ENCODE results near the gene ANKRD53. TPM values are rescaled to one million over a fixed set of nuclear protein-coding genes. Genes with fewer than 3 reads are reported as not detected.

ANKRD53 gene
- total and polyA plus RNA-seq, 2 donors (not counting 1 experiment from before 2014, with no cell fraction given): 0.84 TPM

GRCh38 chr2:70994699-70995425 lies 16.4 kb downstream of the ANKRD53 start, which contains the start of gene TEX261:
TEX261 (minus strand) TSS chr2:70994873; CDS start chr2:70994757, 116 bp downstream.
- peak within 1 kb of the TSS; percentile 87 for H2AFZ ChIP-seq (ENCODE audit: insufficient read depth, low read depth, low read length, poor library complexity, severe bottlenecking)
- H3K9me3 ChIP-seq (ENCODE audit: control extremely low read depth in 1 of 3, control insufficient read depth in 2 of 3, insufficient read depth in 1 of 3, low read length in 2 of 3): no peaks in the 10 kb centered on the region
- peaks cover 30% of the 10 kb centered on the region for H3K79me2 ChIP-seq (ENCODE audit: control insufficient read depth, insufficient read depth, low read length)
- ChIA-PET POLR2A (no interaction called here), CTCF (interaction anchor here (2.5 to 3.9 kb wide), 2 partner anchors 17 to 31 kb away, joined by 9 to 15 read pairs; partner anchors contain the start of gene ANKRD53)
- H3K9ac ChIP-seq (ENCODE audit: low read length): peak within 1 kb of the TSS; percentile 77
- WGBS (ENCODE audit: insufficient coverage): under 1% methylated on average over 65 of the region's 65 CpGs
- peak within 1 kb of the TSS; percentile 81 to 93 (median 89) for H3K4me3 ChIP-seq (ENCODE audit: control extremely low read depth in 1 of 5, extremely low read depth in 1 of 5, insufficient read depth in 1 of 5, low read depth in 2 of 5, low read length in 4 of 5)
- peaks cover 21 to 23% of the 10 kb centered on the region in 2 donors for H3K4me1 ChIP-seq (ENCODE audit: control insufficient read depth in 2 of 2, insufficient read depth in 2 of 2, low read length in 2 of 2)
- peak; percentile 97 for ATAC-seq (ENCODE audit: low read depth)
- TF ChIP-seq CTCF (IDR thresholded peaks at IDR 0.05) (peak; percentile 58), EZH2 (IDR thresholded peaks at IDR 0.05; ENCODE audit: borderline replicate concordance, insufficient read depth, low read depth, low read length, poor library complexity, severe bottlenecking) (no peak)
- Mint-ChIP-seq H3K4me3 (peak within 1 kb of the TSS; percentile 96), H3K27ac (peak within 1 kb of the TSS; percentile 92), H3K9me3 (ENCODE audit: insufficient read depth) (no peaks in the 10 kb centered on the region), H3K4me1 (peaks cover 34% of the 10 kb centered on the region), H3K27me3 (no peaks in the 10 kb centered on the region)
- no peaks in the 10 kb centered on the region for H3K27me3 ChIP-seq (replicated peaks in 1 of 4; ENCODE audit: control extremely low read depth in 1 of 4, control insufficient read depth in 3 of 4, insufficient read depth in 4 of 4, low read length in 3 of 4)
- peak within 1 kb of the TSS; percentile 32 to 77 for H3K27ac ChIP-seq (ENCODE audit: low read length in 2 of 2)
- peaks cover 0 to 21% of the 10 kb centered on the region in 2 experiments for H3K36me3 ChIP-seq (replicated peaks in 1 of 2; ENCODE audit: control extremely low read depth in 1 of 2, control insufficient read depth in 1 of 2, extremely low read depth in 1 of 2, insufficient read depth in 2 of 2, low read length in 1 of 2)
- H4K20me1 ChIP-seq (ENCODE audit: control insufficient read depth, insufficient read depth, low read length, poor library complexity, severe bottlenecking): peaks cover 16% of the 10 kb centered on the region
- peak within 1 kb of the TSS; percentile 88 for H3K4me2 ChIP-seq (replicated peaks; ENCODE audit: low read depth, low read length, poor library complexity, severe bottlenecking)
- intact Hi-C loops (cut with micrococcal nuclease): loop anchor here (1.0 to 2.0 kb wide), 7 partner anchors 10 to 804 kb away; partner anchors contain the start of genes C2orf42, MCEE, MPHOSPH10 and NAGK
- peak; percentile 92 for DNase-seq

GRCh38 chr2:70995426-70995729 lies 16.9 kb downstream of the ANKRD53 start:
- Mint-ChIP-seq H3K27ac (peak overlapping the region; percentile 92), H3K9me3 (ENCODE audit: insufficient read depth) (no peaks in the 10 kb centered on the region)
- CTCF ChIA-PET: no interaction called here

More at GRCh38 chr2:70995426-70995729, 16.9 kb downstream of the ANKRD53 start:
- H3K4me1 ChIP-seq (ENCODE audit: control insufficient read depth in 2 of 2, insufficient read depth in 2 of 2, low read length in 2 of 2): peaks cover 21 to 23% of the 10 kb centered on the region in 2 donors
- peaks cover 30% of the 10 kb centered on the region for H3K79me2 ChIP-seq (ENCODE audit: control insufficient read depth, insufficient read depth, low read length)
- peak overlapping the region; percentile 88 for H3K4me2 ChIP-seq (replicated peaks; ENCODE audit: low read depth, low read length, poor library complexity, severe bottlenecking)
- DNase-seq (peak; percentile 73), ATAC-seq (ENCODE audit: low read depth) (peak; percentile 26)
- no peaks in the 10 kb centered on the region for H3K9me3 ChIP-seq (ENCODE audit: control extremely low read depth in 1 of 3, control insufficient read depth in 2 of 3, insufficient read depth in 1 of 3, low read length in 2 of 3)
- H3K4me3 Mint-ChIP-seq: peak overlapping the region; percentile 96
- peak overlapping the region; percentile 67 to 93 (median 84) for H3K4me3 ChIP-seq (ENCODE audit: control extremely low read depth in 1 of 5, extremely low read depth in 1 of 5, insufficient read depth in 1 of 5, low read depth in 2 of 5, low read length in 4 of 5)
- intact Hi-C loops (cut with micrococcal nuclease): loop anchor here (1.0 to 2.0 kb wide), 4 partner anchors 10 to 805 kb away; partner anchors contain the start of genes C2orf42 and NAGK
- peak overlapping the region; percentile 77 for H3K9ac ChIP-seq (ENCODE audit: low read length)
- H3K27ac ChIP-seq (ENCODE audit: low read length in 2 of 2): peak overlapping the region; percentile 28 to 32
- H4K20me1 ChIP-seq (ENCODE audit: control insufficient read depth, insufficient read depth, low read length, poor library complexity, severe bottlenecking): peaks cover 16% of the 10 kb centered on the region
- no peaks in the 10 kb centered on the region for H3K27me3 Mint-ChIP-seq
- H3K36me3 ChIP-seq (replicated peaks in 1 of 2; ENCODE audit: control extremely low read depth in 1 of 2, control insufficient read depth in 1 of 2, extremely low read depth in 1 of 2, insufficient read depth in 2 of 2, low read length in 1 of 2): peaks cover 0 to 18% of the 10 kb centered on the region in 2 experiments
- peak overlapping the region; percentile 87 for H2AFZ ChIP-seq (ENCODE audit: insufficient read depth, low read depth, low read length, poor library complexity, severe bottlenecking)
- POLR2A ChIA-PET: no interaction called here
- no peak for TF ChIP-seq EZH2 (IDR thresholded peaks at IDR 0.05; ENCODE audit: borderline replicate concordance, insufficient read depth, low read depth, low read length, poor library complexity, severe bottlenecking)
- peak; percentile 59 for TF ChIP-seq CTCF (IDR thresholded peaks at IDR 0.05)
- 0% methylated on average over 1 of the region's 11 CpGs for WGBS (ENCODE audit: insufficient coverage)
- no peaks in the 10 kb centered on the region for H3K27me3 ChIP-seq (replicated peaks in 1 of 4; ENCODE audit: control extremely low read depth in 1 of 4, control insufficient read depth in 3 of 4, insufficient read depth in 4 of 4, low read length in 3 of 4)
- peaks cover 34% of the 10 kb centered on the region for H3K4me1 Mint-ChIP-seq
